DOHH2 (cell line): ENCODE data around the gene PHF13.

Experiments used
- CTCF ChIP-seq: fragments of 200-600 bp; sonication (generic); IDR thresholded peaks from one replicate; pipeline ENCODE4 v1.5.1; 2014; ENCODE audit warnings: antibody characterized with exemption, mild to moderate bottlenecking, low read depth, low read length; ENCODE audit not compliant: poor library complexity, severe bottlenecking
- EZH2phosphoT487 ChIP-seq: fragments of 200-600 bp; sonication (generic); IDR thresholded peaks from 2 replicates; pipeline ENCODE4 v1.6.1; 2017; ENCODE audit warnings: borderline replicate concordance, mild to moderate bottlenecking, antibody characterized with exemption, low read length, moderate library complexity, mixed read lengths

- no peak for TF ChIP-seq CTCF
- TF ChIP-seq EZH2phosphoT487 = no peak
Measured at GRCh38 chr1:6630027-6630426, 16.5 kb downstream of the PHF13 start.
